Parathyroid adenoma (tissue), 2 donors: ENCODE results near the gene PIK3AP1.

Experiments
- H2AFZ ChIP-seq: fragments of 300-600 bp; sonication (generic); one replicate; pipeline ENCODE4 v1.7.0; 2017; ENCODE audit warnings: antibody characterized with exemption, mild to moderate bottlenecking
- H3K27ac ChIP-seq: fragments of 300-600 bp; sonication (generic); one replicate; pipeline ENCODE4 v1.7.0; 2017
- H3K27me3 ChIP-seq: fragments of 300-600 bp; sonication (generic); one replicate; pipeline ENCODE4 v1.7.0; 2017; ENCODE audit warnings: low read length; ENCODE audit not compliant: control insufficient read depth, insufficient read depth
- H3K36me3 ChIP-seq: fragments of 300-600 bp; sonication (generic); one replicate; pipeline ENCODE4 v1.7.0; 2017; ENCODE audit warnings: low read length; ENCODE audit not compliant: control insufficient read depth, insufficient read depth
- H3K4me1 ChIP-seq: fragments of 300-600 bp; sonication (generic); one replicate; pipeline ENCODE4 v1.7.0; 2017; ENCODE audit warnings: control low read depth
- H3K4me2 ChIP-seq: fragments of 300-600 bp; sonication (generic); one replicate; pipeline ENCODE4 v1.7.0; 2017; ENCODE audit warnings: low read length
- H3K4me3 ChIP-seq: fragments of 300-600 bp; sonication (generic); one replicate; pipeline ENCODE4 v1.7.0; 2017; ENCODE audit warnings: low read depth, low read length
- H3K79me2 ChIP-seq: fragments of 300-600 bp; sonication (generic); one replicate; pipeline ENCODE4 v1.7.0; 2017; ENCODE audit warnings: control low read depth
- H3K9ac ChIP-seq: fragments of 300-600 bp; sonication (generic); one replicate; pipeline ENCODE4 v1.7.0; 2017; ENCODE audit warnings: mild to moderate bottlenecking
- H3K9me3 ChIP-seq: fragments of 300-600 bp; sonication (generic); one replicate; pipeline ENCODE4 v1.7.0; 2017; ENCODE audit warnings: low read length; ENCODE audit not compliant: control insufficient read depth
- CTCF ChIP-seq: fragments of 300-600 bp; sonication (generic); IDR thresholded peaks from one replicate; pipeline ENCODE4 v1.7.0; 2017; ENCODE audit warnings: antibody characterized with exemption, mild to moderate bottlenecking
- donor health status: primary hyperparathyroidism.

Gene PIK3AP1

DNA sequence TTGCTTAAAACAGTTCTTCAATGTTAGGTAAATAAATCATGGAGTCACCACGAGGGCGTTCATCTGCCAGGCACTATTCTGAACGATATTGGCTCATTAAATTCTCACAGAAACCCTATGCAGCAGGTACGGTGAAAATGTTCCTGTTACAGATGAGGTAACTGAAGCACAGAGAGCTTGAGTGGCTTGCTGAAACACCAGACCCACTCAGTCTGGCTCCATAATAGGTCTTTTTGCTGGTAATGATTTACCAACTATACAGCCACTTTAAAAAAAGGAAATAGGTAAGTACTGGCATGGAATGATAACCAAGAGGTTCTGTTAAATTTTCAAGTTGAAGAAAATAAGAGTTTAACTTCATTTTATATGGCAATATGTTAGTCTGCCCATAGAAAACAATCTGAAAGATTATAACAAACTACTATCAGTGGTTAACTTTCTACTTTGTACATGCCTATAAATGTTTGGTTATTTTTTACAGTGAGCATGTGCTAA lies 132.2 kb downstream of the PIK3AP1 start:
- no peaks in the 10 kb centered on the region for H3K9me3 ChIP-seq
- H3K79me2 ChIP-seq, result peaks cover 42% of the 10 kb centered on the region
- H3K4me1 ChIP-seq, result peaks cover 12% of the 10 kb centered on the region
- peak overlapping the region; percentile 87 for H3K27ac ChIP-seq
- peak overlapping the region; percentile 90 for H2AFZ ChIP-seq
- H3K27me3 ChIP-seq, result no peaks in the 10 kb centered on the region
- no peak for TF ChIP-seq CTCF
- no peaks in the 10 kb centered on the region for H3K36me3 ChIP-seq
- peak overlapping the region; percentile 79 for H3K4me3 ChIP-seq
- H3K9ac ChIP-seq, result no peak overlapping the region
- H3K4me2 ChIP-seq, result peak overlapping the region; percentile 89

GRCh38 chr10:96587264-96588059 lies 132.9 kb downstream of the PIK3AP1 start:
- no peaks in the 10 kb centered on the region for H3K27me3 ChIP-seq
- no peaks in the 10 kb centered on the region for H3K9me3 ChIP-seq
- TF ChIP-seq CTCF, result no peak
- peaks cover 47% of the 10 kb centered on the region for H3K79me2 ChIP-seq
- peak overlapping the region; percentile 79 for H3K4me3 ChIP-seq
- peaks cover 12% of the 10 kb centered on the region for H3K4me1 ChIP-seq
- peak overlapping the region; percentile 89 for H3K4me2 ChIP-seq
- peak overlapping the region; percentile 87 for H3K27ac ChIP-seq
- no peaks in the 10 kb centered on the region for H3K36me3 ChIP-seq
- peak overlapping the region; percentile 90 for H2AFZ ChIP-seq
- peak overlapping the region; percentile 56 for H3K9ac ChIP-seq

- peaks cover 14% of the 10 kb centered on the region for H3K4me1 ChIP-seq
- peak within 1 kb of the TSS; percentile 88 for H3K4me3 ChIP-seq
- no peaks in the 10 kb centered on the region for H3K9me3 ChIP-seq
- H3K36me3 ChIP-seq, result no peaks in the 10 kb centered on the region
- H3K79me2 ChIP-seq, result peaks cover 50% of the 10 kb centered on the region
- H3K27ac ChIP-seq, result peak within 1 kb of the TSS; percentile 87
- peak within 1 kb of the TSS; percentile 91 for H3K9ac ChIP-seq
- H2AFZ ChIP-seq, result peak within 1 kb of the TSS; percentile 90
- no peaks in the 10 kb centered on the region for H3K27me3 ChIP-seq
- peak; percentile 10 for TF ChIP-seq CTCF
- H3K4me2 ChIP-seq, result peak within 1 kb of the TSS; percentile 89
These were observed 133.7 kb downstream of the PIK3AP1 start, which contains the start of gene TM9SF3 for GRCh38 chr10:96586419-96587263. TM9SF3 (minus strand) TSS chr10:96587012; CDS start chr10:96586835, 177 bp downstream.

GRCh38 chr10:96585736-96586418 lies 134.4 kb downstream of the PIK3AP1 start:
- Histone ChIP-seq H3K9ac (peak overlapping the region; percentile 91), H3K9me3 (no peaks in the 10 kb centered on the region), H3K36me3 (no peaks in the 10 kb centered on the region), H3K4me2 (peak overlapping the region; percentile 85), H3K4me3 (peak overlapping the region; percentile 88), H3K27me3 (no peaks in the 10 kb centered on the region), H2AFZ (peak overlapping the region; percentile 81), H3K4me1 (peaks cover 14% of the 10 kb centered on the region), H3K27ac (peak overlapping the region; percentile 87), H3K79me2 (peaks cover 49% of the 10 kb centered on the region)
- TF ChIP-seq CTCF, result no peak
